ENCODE measurements around the gene S100A1.

GRCh38 chr1:153599847-153600246 lies 28.4 kb upstream of the S100A1 start:
- TF ChIP-seq CTCF (conservative IDR thresholded peaks at IDR 0.05; ENCODE audit: low read length) (no peak), EZH2phosphoT487 (IDR thresholded peaks at IDR 0.05; ENCODE audit: borderline replicate concordance) (no peak)

All from Loucy (cell line).